H1 (cell line): ENCODE measurements around the gene CHRNA4. TPM values are rescaled to one million over a fixed set of nuclear protein-coding genes. Genes with fewer than 3 reads are reported as not detected.

Experiments used
- CTCF ChIA-PET: fragments of 300-600 bp; sonication (Branson Sonifier 250); formaldehyde crosslinking; loops from one replicate; lab custom pipeline; 2021; ENCODE audit not compliant: partially characterized antibody; lab: Charles Lee
- POLR2A ChIA-PET: fragments of 300-600 bp; sonication (Branson Sonifier 250); formaldehyde crosslinking; loops from one replicate; lab custom pipeline; 2021; ENCODE audit warnings: inconsistent platforms; ENCODE audit not compliant: partially characterized antibody; lab: Charles Lee
- DNase-seq, 2 experiments: peaks; one replicate each; pipeline versions ENCODE4 v3.0.0 to v3.0.0-alpha.2; 2010 to 2022; ENCODE audit warnings: low spot score in 2 of 2, low read depth in 1 of 2, mixed read lengths in 1 of 2
- FAIRE-seq: peaks from 2 replicates; lab custom pipeline; 2011; peaks lifted over from hg19 to GRCh38; lab: Jason Lieb, UNC
- H2AFZ ChIP-seq: 2 replicates; pipeline ENCODE4 v1.8.1; 2012; ENCODE audit warnings: low read length, inconsistent platforms
- H2AK5ac ChIP-seq: 2 replicates; pipeline ENCODE4 v1.6.1; 2013; ENCODE audit warnings: low read depth, low read length
- H2BK120ac ChIP-seq: replicated peaks from 2 replicates; pipeline ENCODE3; 2013; ENCODE audit warnings: low read depth, low read length, inconsistent platforms
- H2BK12ac ChIP-seq: 2 replicates; pipeline ENCODE4 v1.6.1; 2013; ENCODE audit warnings: low read depth, low read length
- H2BK15ac ChIP-seq: 2 replicates; pipeline ENCODE4 v1.6.1; 2013; ENCODE audit warnings: low read length
- H2BK20ac ChIP-seq: 2 replicates; pipeline ENCODE4 v1.6.1; 2013; ENCODE audit warnings: low read length
- H2BK5ac ChIP-seq: 2 replicates; pipeline ENCODE4 v1.6.1; 2013; ENCODE audit warnings: low read depth, low read length
- H3K14ac ChIP-seq: 2 replicates; pipeline ENCODE4 v1.6.1; 2013; ENCODE audit warnings: inconsistent platforms; ENCODE audit not compliant: insufficient read length
- H3K18ac ChIP-seq: 2 replicates; pipeline ENCODE4 v1.6.1; 2013; ENCODE audit warnings: low read length; ENCODE audit errors: extremely low read depth
- H3K23ac ChIP-seq: 2 replicates; pipeline ENCODE4 v1.6.1; 2013; ENCODE audit warnings: inconsistent platforms; ENCODE audit not compliant: insufficient read length
- H3K23me2 ChIP-seq: 2 replicates; pipeline ENCODE4 v1.6.1; 2013; ENCODE audit warnings: low read depth, low read length
- H3K27ac ChIP-seq: 2 replicates; pipeline ENCODE4 v1.6.1; 2011; ENCODE audit warnings: low read depth, low read length, inconsistent platforms
- H3K27me3 ChIP-seq, 4 experiments: replicated peaks in 1 of 4; 1 replicate in 1 of 4; 2 replicates in 3 of 4; pipeline versions ENCODE4 v1.6.1 to v1.8.1; 2011 to 2013; ENCODE audit warnings: low read length in 3 of 4, mild to moderate bottlenecking in 3 of 4, inconsistent platforms in 2 of 4, mixed read lengths in 2 of 4, moderate library complexity in 1 of 4; ENCODE audit not compliant: control insufficient read depth in 3 of 4, insufficient read depth in 3 of 4; ENCODE audit errors: extremely low read depth in 1 of 4
- H3K36me3 ChIP-seq, 4 experiments: 2 replicates each; pipeline versions ENCODE4 v1.6.1 to v1.8.1; 2011 to 2013; ENCODE audit warnings: mild to moderate bottlenecking in 4 of 4, low read length in 3 of 4, moderate library complexity in 2 of 4, control low read depth in 1 of 4, inconsistent platforms in 1 of 4; ENCODE audit not compliant: insufficient read depth in 4 of 4, control insufficient read depth in 2 of 4
- H3K4ac ChIP-seq: replicated peaks from 2 replicates; pipeline ENCODE3; 2013; ENCODE audit warnings: low read length, low read depth, mixed read lengths, inconsistent platforms; ENCODE audit not compliant: insufficient read length
- H3K4me1 ChIP-seq, 4 experiments: replicated peaks in 1 of 4; 1 replicate in 1 of 4; 2 replicates in 3 of 4; pipeline versions ENCODE4 v1.6.1 to v1.8.1; 2011 to 2013; ENCODE audit warnings: low read length in 3 of 4, inconsistent platforms in 2 of 4, mixed read lengths in 1 of 4; ENCODE audit not compliant: insufficient read depth in 4 of 4, control insufficient read depth in 3 of 4
- H3K4me2 ChIP-seq, 2 experiments: 2 replicates each; pipeline versions ENCODE4 v1.6.1 to v1.8.1; 2011 to 2013; ENCODE audit warnings: low read depth in 2 of 2, low read length in 2 of 2, control low read depth in 1 of 2, inconsistent platforms in 1 of 2, mild to moderate bottlenecking in 1 of 2; ENCODE audit not compliant: insufficient read depth in 1 of 2
- H3K4me3 ChIP-seq, 4 experiments: fragments of 200-600, 300-600 bp in 1 of 4; sonication (generic), shearing (Covaris generic), sonication (Bioruptor Twin) in 1 of 4; 2 replicates each; pipeline versions ENCODE4 v1.5.1 to v1.8.1; 2011 to 2016; ENCODE audit warnings: low read length in 4 of 4, low read depth in 3 of 4, control low read depth in 2 of 4, inconsistent platforms in 2 of 4, mild to moderate bottlenecking in 2 of 4, mixed read lengths in 1 of 4, moderate library complexity in 1 of 4; ENCODE audit not compliant: insufficient read depth in 2 of 4; ENCODE audit errors: extremely low read depth in 1 of 4
- H3K56ac ChIP-seq: replicated peaks from 2 replicates; pipeline ENCODE3; 2013; ENCODE audit warnings: low read depth, mild to moderate bottlenecking, mixed read lengths, low read length, inconsistent platforms; ENCODE audit not compliant: insufficient read length
- H3K79me1 ChIP-seq: 2 replicates; pipeline ENCODE4 v1.6.1; 2013; ENCODE audit warnings: low read depth, low read length, control low read depth
- H3K79me2 ChIP-seq, 2 experiments: 2 replicates each; pipeline versions ENCODE4 v1.6.1 to v1.8.1; 2012 to 2013; ENCODE audit warnings: low read length in 2 of 2, mild to moderate bottlenecking in 2 of 2, inconsistent platforms in 1 of 2; ENCODE audit not compliant: insufficient read depth in 2 of 2, control insufficient read depth in 1 of 2
- H3K9ac ChIP-seq, 4 experiments: replicated peaks in 1 of 4; 1 replicate in 1 of 4; 2 replicates in 3 of 4; pipeline versions ENCODE4 v1.6.1 to v1.8.1; 2011 to 2013; ENCODE audit warnings: low read depth in 3 of 4, low read length in 3 of 4, control low read depth in 2 of 4, mild to moderate bottlenecking in 2 of 4, moderate library complexity in 2 of 4, inconsistent platforms in 1 of 4; ENCODE audit errors: extremely low read depth in 1 of 4
- H3K9me3 ChIP-seq, 2 experiments: 2 replicates each; pipeline versions ENCODE4 v1.6.1 to v1.8.1; 2012 to 2013; ENCODE audit warnings: mild to moderate bottlenecking in 2 of 2, moderate library complexity in 2 of 2, control low read depth in 1 of 2, inconsistent platforms in 1 of 2, low read depth in 1 of 2, low read length in 1 of 2, mixed read lengths in 1 of 2; ENCODE audit not compliant: insufficient read depth in 2 of 2
- H4K20me1 ChIP-seq, 2 experiments: replicated peaks in 1 of 2; 2 replicates each; pipeline versions ENCODE3 to v1.8.1; 2011 to 2013; ENCODE audit warnings: inconsistent platforms in 2 of 2, low read length in 2 of 2, mild to moderate bottlenecking in 1 of 2; ENCODE audit not compliant: insufficient read depth in 2 of 2, control insufficient read depth in 1 of 2
- H4K5ac ChIP-seq: 2 replicates; pipeline ENCODE4 v1.6.1; 2013; ENCODE audit warnings: low read length, low read depth, mixed read lengths, inconsistent platforms; ENCODE audit not compliant: insufficient read length
- H4K8ac ChIP-seq: 2 replicates; pipeline ENCODE4 v1.8.0; 2013; ENCODE audit warnings: mild to moderate bottlenecking, moderate library complexity, low read length, inconsistent platforms; ENCODE audit not compliant: insufficient read depth; ENCODE audit errors: extremely low read depth
- H4K91ac ChIP-seq: replicated peaks from 2 replicates; pipeline ENCODE3; 2013; ENCODE audit warnings: low read length, mixed read lengths, inconsistent platforms; ENCODE audit not compliant: insufficient read length
- KDM1A ChIP-seq: fragments of 200-600, 300-600 bp; sonication (generic); IDR thresholded peaks from 2 replicates; pipeline ENCODE4 v1.7.1; 2016; ENCODE audit warnings: mild to moderate bottlenecking, low read length, borderline replicate concordance
- POLR2A ChIP-seq, 2 experiments: IDR thresholded peaks; 1 replicate in 1 of 2; 2 replicates in 1 of 2; pipeline ENCODE4 v1.6.1; 2011; ENCODE audit warnings: low read depth in 2 of 2, low read length in 2 of 2, mild to moderate bottlenecking in 2 of 2; ENCODE audit errors: control extremely low read depth in 1 of 2
- RNF2 ChIP-seq: fragments of 200-900, 300-1000 bp; sonication (generic); IDR thresholded peaks from 2 replicates; pipeline ENCODE4 v1.7.1; 2016; ENCODE audit warnings: borderline replicate concordance, low read depth, mild to moderate bottlenecking, antibody characterized with exemption, low read length; ENCODE audit not compliant: poor library complexity, severe bottlenecking; ENCODE audit errors: missing control alignments
- WGBS, 2 experiments: shearing (Covaris generic) in 1 of 2; methylation state at CpG; one replicate each; pipeline versions ENCODE4 v1.1.6 to v1.1.7; 2013 to 2015; ENCODE audit warnings: low lambda C conversion rate in 2 of 2, mixed read lengths in 2 of 2, inconsistent platforms in 1 of 2, low coverage in 1 of 2, missing lambda C conversion rate in 1 of 2; ENCODE audit not compliant: insufficient replicate concordance in 2 of 2, insufficient coverage in 1 of 2, insufficient read length in 1 of 2; ENCODE audit errors: extremely low coverage in 1 of 2, missing lambda C conversion rate in 1 of 2; 5-methylcytosine and 5-hydroxymethylcytosine counted together
- polyA plus RNA-seq, 7 experiments: library from polyadenylated mRNA; depleted of rRNA in 3 of 7; stranded (reverse) in 5 of 7; unstranded in 2 of 7; fragments of >200 nt in 5 of 7; fragments of 200-250 nt in 2 of 7; gene quantifications; 1 replicate in 5 of 7; 2 replicates in 1 of 7; 4 replicates in 1 of 7; pipeline versions ENCODE4 v1.2.1 to v1.2.3, GENCODE V29; 2011 to 2013; ENCODE audit warnings: missing spikeins in 2 of 7, mixed read lengths in 2 of 7
- total RNA-seq: library from RNA; stranded (reverse); fragmentation: NEBNext Ultra II Directional; extraction: Animal tissue kit (Norgen Biotek cat#: 25700); gene quantifications from 2 replicates; pipeline ENCODE4 v1.2.1, GENCODE V29; 2021
- TF ChIP-seq, protein P1 (sequence below), 3 experiments: IDR thresholded peaks; 1 replicate in 2 of 3; 2 replicates in 1 of 3; pipeline versions ENCODE4 v1.5.1 to v1.6.1; 2011; ENCODE audit warnings: low read length in 3 of 3, mild to moderate bottlenecking in 3 of 3, inconsistent platforms in 2 of 3, low read depth in 1 of 3, moderate library complexity in 1 of 3; ENCODE audit not compliant: insufficient read depth in 1 of 3; ENCODE audit errors: control extremely low read depth in 1 of 3

Gene CHRNA4
- total and polyA plus RNA-seq, 2 of the 8 experiments (the other 6 are each of a cell fraction or from before 2014, with no cell fraction given) = 4.3 to 5.7 TPM

DNA sequence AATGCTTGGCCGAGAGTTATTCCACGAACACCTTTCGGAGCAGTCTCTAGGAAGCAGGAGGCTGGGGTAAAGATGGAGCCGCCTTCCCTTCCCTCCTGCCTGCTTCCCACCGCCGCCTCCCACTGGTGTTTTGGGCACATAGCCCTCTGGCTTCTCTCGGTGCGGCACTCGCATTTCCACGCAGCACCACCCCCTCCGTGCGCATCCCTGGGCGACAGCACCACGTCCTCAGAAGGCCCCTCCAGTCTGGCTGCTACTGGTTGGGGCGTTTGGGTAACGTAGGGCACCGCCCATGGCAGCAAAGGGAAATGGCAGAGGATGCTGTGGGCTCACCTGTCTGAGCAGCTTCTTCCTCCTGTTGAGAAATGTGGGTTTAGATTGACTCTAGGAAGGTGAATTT, 65.7 kb downstream of the CHRNA4 start:
- H2AK5ac ChIP-seq = no peak overlapping the region
- no peak for FAIRE-seq
- 48% methylated on average over 17 of the region's 17 CpGs; no CpG with 5 or more reads in 1 of the 2 experiments for WGBS, 2 experiments

More for the DNA sequence above, 65.7 kb downstream of the CHRNA4 start:
- DNase-seq = no peak
- Histone ChIP-seq H3K14ac (no peak overlapping the region), H3K4ac (peak overlapping the region; percentile 89), H2BK20ac (0 out of 2 replicates have a peak overlapping the region, but pooled peaks have one; percentile 80), H2BK12ac (peak overlapping the region; percentile 95; the same call in 1 of the 2 replicates), H3K4me2 (peak overlapping the region; percentile 49 to 57), H3K56ac (no peak overlapping the region), H3K27me3 (peaks cover 0 to 9% (median 4%) of the 10 kb centered on the region in 4 experiments; a peak in 3 of 7 replicates), H3K9me3 (no peaks in the 10 kb centered on the region), H2BK120ac (peak overlapping the region; percentile 82), H3K9ac (no peak overlapping the region), H3K79me2 (no peaks in the 10 kb centered on the region), H2BK15ac (0 out of 2 replicates have a peak overlapping the region, but pooled peaks have one; percentile 99), H3K4me3 (peak overlapping the region in 2 of 4 experiments; percentile 23 to 39; a peak in 4 of 8 replicates), H4K5ac (no peak overlapping the region), H2AFZ (no peak overlapping the region), H3K27ac (no peak overlapping the region), H3K4me1 (peaks cover 0 to 31% (median 26%) of the 10 kb centered on the region in 4 experiments; a peak in 6 of 7 replicates), H3K23ac (no peak overlapping the region), H3K23me2 (peaks cover 3% of the 10 kb centered on the region; the same call in 1 of the 2 replicates), H3K79me1 (no peaks in the 10 kb centered on the region; the same call in 1 of the 2 replicates), H3K18ac (peak overlapping the region; percentile 71; the same call in 1 of the 2 replicates), H2BK5ac (peak overlapping the region; percentile 78; the same call in 1 of the 2 replicates), H4K8ac (peak overlapping the region; percentile 53), H4K91ac (peak overlapping the region; percentile 79), H4K20me1 (peaks cover 0 to 2% of the 10 kb centered on the region in 2 experiments), H3K36me3 (no peaks in the 10 kb centered on the region)
- CTCF ChIA-PET = interaction anchor here (0.9 to 9.9 kb wide), 9 partner anchors 12 to 86 kb away, joined by 3 to 81 read pairs (median 9); no protein-coding TSS in a partner anchor
- TF ChIP-seq, protein P1, sequence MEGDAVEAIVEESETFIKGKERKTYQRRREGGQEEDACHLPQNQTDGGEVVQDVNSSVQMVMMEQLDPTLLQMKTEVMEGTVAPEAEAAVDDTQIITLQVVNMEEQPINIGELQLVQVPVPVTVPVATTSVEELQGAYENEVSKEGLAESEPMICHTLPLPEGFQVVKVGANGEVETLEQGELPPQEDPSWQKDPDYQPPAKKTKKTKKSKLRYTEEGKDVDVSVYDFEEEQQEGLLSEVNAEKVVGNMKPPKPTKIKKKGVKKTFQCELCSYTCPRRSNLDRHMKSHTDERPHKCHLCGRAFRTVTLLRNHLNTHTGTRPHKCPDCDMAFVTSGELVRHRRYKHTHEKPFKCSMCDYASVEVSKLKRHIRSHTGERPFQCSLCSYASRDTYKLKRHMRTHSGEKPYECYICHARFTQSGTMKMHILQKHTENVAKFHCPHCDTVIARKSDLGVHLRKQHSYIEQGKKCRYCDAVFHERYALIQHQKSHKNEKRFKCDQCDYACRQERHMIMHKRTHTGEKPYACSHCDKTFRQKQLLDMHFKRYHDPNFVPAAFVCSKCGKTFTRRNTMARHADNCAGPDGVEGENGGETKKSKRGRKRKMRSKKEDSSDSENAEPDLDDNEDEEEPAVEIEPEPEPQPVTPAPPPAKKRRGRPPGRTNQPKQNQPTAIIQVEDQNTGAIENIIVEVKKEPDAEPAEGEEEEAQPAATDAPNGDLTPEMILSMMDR (IDR thresholded peaks at IDR 0.05; ENCODE audit: control extremely low read depth in 1 of 3, insufficient read depth in 1 of 3, low read depth in 1 of 3, low read length in 3 of 3) = no peak
- no peak for TF ChIP-seq KDM1A
- TF ChIP-seq RNF2 = no peak
- no peak for TF ChIP-seq POLR2A (IDR thresholded peaks at IDR 0.05; ENCODE audit: control extremely low read depth in 1 of 2, low read depth in 2 of 2, low read length in 2 of 2)
- POLR2A ChIA-PET = interaction anchor here (0.6 to 2.8 kb wide), 8 partner anchors 15 to 75 kb away, joined by 3 to 10 read pairs (median 4); partner anchors contain the start of gene NKAIN4
